HEK293 (cell line): ENCODE results near the gene SH3BP4.

Source experiments
- CTCF ChIA-PET: fragments of 350-600 bp; formaldehyde crosslinking; extraction: SDS; loops from one replicate; lab custom pipeline; 2021; ENCODE audit warnings: antibody characterized with exemption; lab: Yijun Ruan, JAX
- POLR2A ChIA-PET: fragments of 300-600 bp; formaldehyde crosslinking; extraction: SDS; loops from one replicate; lab custom pipeline; 2020; ENCODE audit warnings: antibody characterized with exemption, inconsistent platforms; lab: Yijun Ruan, JAX
- H3K27ac ChIP-seq: fragments of 200-500 bp; sonication (Bioruptor generic); 2 replicates; pipeline ENCODE4 v1.5.1; 2014; ENCODE audit warnings: low read depth, low read length, control low read depth, inconsistent platforms; ENCODE audit errors: extremely low read depth
- H3K36me3 ChIP-seq, 2 experiments: fragments of 200-500 bp in 1 of 2; sonication (Bioruptor generic) in 1 of 2; 1 replicate in 1 of 2; 2 replicates in 1 of 2; pipeline ENCODE4 v1.5.1; 2014 to 2017; ENCODE audit warnings: inconsistent platforms in 2 of 2, low read length in 2 of 2; ENCODE audit not compliant: control insufficient read depth in 2 of 2, insufficient read depth in 1 of 2
- H3K4me1 ChIP-seq: fragments of 200-500 bp; sonication (Bioruptor generic); 2 replicates; pipeline ENCODE4 v1.5.1; 2014; ENCODE audit warnings: mild to moderate bottlenecking, low read length, inconsistent platforms; ENCODE audit not compliant: control insufficient read depth, insufficient read depth
- H3K4me3 ChIP-seq: 2 replicates; pipeline ENCODE4 v1.5.1; 2011; ENCODE audit warnings: low read depth, mild to moderate bottlenecking, control low read depth, low read length, moderate library complexity
- H3K9me3 ChIP-seq: fragments of 200-500 bp; sonication (Bioruptor generic); 2 replicates; pipeline ENCODE4 v1.5.1; 2014; ENCODE audit warnings: low read depth, low read length, inconsistent platforms; ENCODE audit not compliant: control insufficient read depth, insufficient read depth
- EGR2 ChIP-seq: fragments of 450-650 bp; formaldehyde crosslinking; IDR thresholded peaks from 2 replicates; pipeline ENCODE4 v1.5.1; 2016; ENCODE audit warnings: low read depth, missing biosample characterization, missing genetic modification characterization
- FEZF1 ChIP-seq: fragments of 450-650 bp; formaldehyde crosslinking; IDR thresholded peaks from 2 replicates; pipeline ENCODE4 v1.5.1; 2016; ENCODE audit warnings: missing biosample characterization, missing genetic modification characterization
- HIC1 ChIP-seq: fragments of 450-650 bp; formaldehyde crosslinking; IDR thresholded peaks from 2 replicates; pipeline ENCODE4 v1.5.1; 2016; ENCODE audit warnings: missing biosample characterization, missing genetic modification characterization
- KLF9 ChIP-seq: fragments of 450-650 bp; formaldehyde crosslinking; IDR thresholded peaks from 2 replicates; pipeline ENCODE4 v1.5.1; 2016; ENCODE audit warnings: missing biosample characterization, missing genetic modification characterization, low read depth
- PBX3 ChIP-seq: sonication (generic); formaldehyde crosslinking; IDR thresholded peaks from 2 replicates; pipeline ENCODE4 v1.8.1; 2022; ENCODE audit warnings: mild to moderate bottlenecking, moderate library complexity, missing genetic modification reagents
- TRIM28 ChIP-seq: IDR thresholded peaks from 2 replicates; pipeline ENCODE4 v1.6.1; 2011; ENCODE audit warnings: low read length, control low read depth, borderline replicate concordance
- ZBTB21 ChIP-seq: fragments of 450-650 bp; formaldehyde crosslinking; IDR thresholded peaks from 2 replicates; pipeline ENCODE4 v1.5.1; 2017; ENCODE audit warnings: missing biosample characterization, missing genetic modification characterization
- ZBTB48 ChIP-seq: fragments of 450-650 bp; formaldehyde crosslinking; IDR thresholded peaks from 2 replicates; pipeline ENCODE4 v1.5.1; 2016; ENCODE audit warnings: missing biosample characterization, missing genetic modification characterization
- ZBTB7A ChIP-seq: fragments of 450-650 bp; formaldehyde crosslinking; IDR thresholded peaks from 2 replicates; pipeline ENCODE4 v1.5.1; 2016; ENCODE audit warnings: low read depth, missing biosample characterization, missing genetic modification characterization
- ZNF132 ChIP-seq: fragments of 450-650 bp; formaldehyde crosslinking; IDR thresholded peaks from 2 replicates; pipeline ENCODE4 v1.5.1; 2017; ENCODE audit warnings: missing biosample characterization, missing genetic modification characterization, borderline replicate concordance
- ZNF18 ChIP-seq: fragments of 450-650 bp; formaldehyde crosslinking; IDR thresholded peaks from 2 replicates; pipeline ENCODE4 v1.5.1; 2016; ENCODE audit warnings: missing biosample characterization, missing genetic modification characterization
- ZNF202 ChIP-seq: fragments of 450-650 bp; formaldehyde crosslinking; IDR thresholded peaks from 2 replicates; pipeline ENCODE4 v1.5.1; 2016; ENCODE audit warnings: missing biosample characterization, missing genetic modification characterization, borderline replicate concordance
- ZNF266 ChIP-seq: fragments of 450-650 bp; formaldehyde crosslinking; IDR thresholded peaks from 2 replicates; pipeline ENCODE4 v1.5.1; 2016; ENCODE audit warnings: missing biosample characterization, missing genetic modification characterization, low read depth
- ZNF398 ChIP-seq: fragments of 450-650 bp; formaldehyde crosslinking; IDR thresholded peaks from 2 replicates; pipeline ENCODE4 v1.5.1; 2017; ENCODE audit warnings: missing biosample characterization, missing genetic modification characterization
- ZNF558 ChIP-seq: fragments of 450-650 bp; formaldehyde crosslinking; IDR thresholded peaks from 2 replicates; pipeline ENCODE4 v1.5.1; 2016; ENCODE audit warnings: missing biosample characterization, missing genetic modification characterization
- ZNF596 ChIP-seq: fragments of 450-650 bp; IDR thresholded peaks from 2 replicates; pipeline ENCODE4 v1.5.0; 2018; ENCODE audit warnings: missing biosample characterization, mild to moderate bottlenecking, missing genetic modification characterization, moderate library complexity
- ZNF623 ChIP-seq: fragments of 450-650 bp; formaldehyde crosslinking; IDR thresholded peaks from 2 replicates; pipeline ENCODE4 v1.5.1; 2016; ENCODE audit warnings: missing biosample characterization, missing genetic modification characterization
- ZNF660 ChIP-seq: fragments of 450-650 bp; IDR thresholded peaks from 2 replicates; pipeline ENCODE4 v1.5.1; 2018; ENCODE audit warnings: missing biosample characterization, mild to moderate bottlenecking, missing genetic modification characterization
- ZSCAN18 ChIP-seq: fragments of 450-650 bp; formaldehyde crosslinking; IDR thresholded peaks from 2 replicates; pipeline ENCODE4 v1.5.1; 2016; ENCODE audit warnings: missing biosample characterization, missing genetic modification characterization

SH3BP4 gene

GRCh38 chr2:235064976-235065375 lies 113.2 kb downstream of the SH3BP4 start:
- ChIA-PET CTCF (interaction anchor here (2.8 kb wide), 1 partner anchor 9 kb away, joined by 9 read pairs; no protein-coding TSS in a partner anchor), POLR2A (no interaction called here)
- H3K9me3 ChIP-seq = no peaks in the 10 kb centered on the region
- no peaks in the 10 kb centered on the region for H3K36me3 ChIP-seq
- no peak overlapping the region for H3K4me3 ChIP-seq
- no peaks in the 10 kb centered on the region for H3K4me1 ChIP-seq
- H3K27ac ChIP-seq = no peak overlapping the region
- TF ChIP-seq ZNF623 (tag by site-specific recombination) (no peak), KLF9 (tag by site-specific recombination) (no peak), ZBTB21 (no peak), ZBTB7A (no peak), ZNF266 (tag by site-specific recombination) (no peak), ZBTB48 (tag by site-specific recombination) (no peak), ZNF132 (tag by site-specific recombination) (no peak), HIC1 (tag by site-specific recombination) (no peak), FEZF1 (tag by site-specific recombination) (no peak), ZNF660 (tag by site-specific recombination) (no peak), ZNF202 (tag by site-specific recombination) (no peak), TRIM28 (no peak), EGR2 (tag by site-specific recombination) (no peak), ZNF398 (tag by site-specific recombination) (no peak), ZSCAN18 (tag by site-specific recombination) (no peak), ZNF596 (no peak), ZNF558 (tag by site-specific recombination) (no peak), ZNF18 (tag by site-specific recombination) (no peak), PBX3 (CRISPR knock-in tag) (no peak)
